GM18507 (cell line): ENCODE results near the gene CXCR5.
"Not testable (repeated sequence)": the region's sequence is repeated elsewhere in the genome, so short reads cannot be mapped to it uniquely, and the experiment has no call there.

Experiments used
- DNase-seq: peaks from one replicate; pipeline ENCODE4 v3.0.0; 2011; ENCODE audit warnings: low read depth; ENCODE audit not compliant: insufficient read length; ENCODE audit errors: extremely low spot score
- FAIRE-seq: peaks from 2 replicates; lab custom pipeline; 2011; peaks lifted over from hg19 to GRCh38; lab: Jason Lieb, UNC

Gene CXCR5

GRCh38 chr11:118883368-118884071 is at the start of gene CXCR5:
Gene CXCR5, plus strand, starts transcription at chr11:118883892. Its CDS starts 50 bp downstream, at chr11:118883942.
- DNase-seq (no peak), FAIRE-seq (peak; percentile 21)

GRCh38 chr11:118834427-118835028 is 49.2 kb upstream of the CXCR5 start:
- DNase-seq (no peak), FAIRE-seq (no peak)

GRCh38 chr11:118837868-118838267 is 45.8 kb upstream of the CXCR5 start:
- FAIRE-seq, result no peak

GRCh38 chr11:118838905-118839553 is 44.7 kb upstream of the CXCR5 start:
- FAIRE-seq (peak; percentile 76), DNase-seq (peak; percentile 26)

More at GRCh38 chr11:118837868-118838267, 45.8 kb upstream of the CXCR5 start:
- no peak for DNase-seq

GRCh38 chr11:118841469-118842242 is 42.0 kb upstream of the CXCR5 start:
- DNase-seq, result no peak
- peak; percentile 80 for FAIRE-seq

GRCh38 chr11:118842369-118842768 is 41.3 kb upstream of the CXCR5 start:
- DNase-seq (no peak), FAIRE-seq (no peak)

- FAIRE-seq, result not testable (repeated sequence)
Measured at GRCh38 chr11:118842843-118843242, 40.8 kb upstream of the CXCR5 start.

GRCh38 chr11:118843565-118843964 is 40.1 kb upstream of the CXCR5 start:
- FAIRE-seq, result no peak

More at GRCh38 chr11:118842843-118843242, 40.8 kb upstream of the CXCR5 start:
- DNase-seq, result not testable (repeated sequence)

GRCh38 chr11:118845369-118845768 is 38.3 kb upstream of the CXCR5 start:
- DNase-seq, result no peak

More at GRCh38 chr11:118843565-118843964, 40.1 kb upstream of the CXCR5 start:
- no peak for DNase-seq

GRCh38 chr11:118846181-118846935 is 37.3 kb upstream of the CXCR5 start:
- no peak for DNase-seq
- no peak for FAIRE-seq

More at GRCh38 chr11:118845369-118845768, 38.3 kb upstream of the CXCR5 start:
- FAIRE-seq, result no peak

- no peak for DNase-seq
- FAIRE-seq, result no peak
Measured at GRCh38 chr11:118849825-118850224, 33.9 kb upstream of the CXCR5 start.

GRCh38 chr11:118851970-118852369 is 31.7 kb upstream of the CXCR5 start:
- DNase-seq (peak; percentile 39), FAIRE-seq (peak; percentile 85)

GRCh38 chr11:118853678-118854077 is 30.0 kb upstream of the CXCR5 start:
- FAIRE-seq, result no peak
- DNase-seq, result no peak

GRCh38 chr11:118856314-118856713 is 27.4 kb upstream of the CXCR5 start:
- FAIRE-seq (no peak), DNase-seq (no peak)

- FAIRE-seq (no peak), DNase-seq (no peak)
Measured at GRCh38 chr11:118857385-118857784, 26.3 kb upstream of the CXCR5 start.

- no peak for FAIRE-seq
- no peak for DNase-seq
Measured at GRCh38 chr11:118859973-118860372, 23.7 kb upstream of the CXCR5 start.

GRCh38 chr11:118868659-118869058 is 15.0 kb upstream of the CXCR5 start:
- no peak for DNase-seq
- no peak for FAIRE-seq

- DNase-seq, result no peak
Measured at GRCh38 chr11:118870396-118871343, 13.0 kb upstream of the CXCR5 start.

More at GRCh38 chr11:118870396-118871343, 13.0 kb upstream of the CXCR5 start:
- FAIRE-seq, result peak; percentile 86
